ENCODE measurements around the gene BLM. TPM values are rescaled to one million over a fixed set of nuclear protein-coding genes. Genes with fewer than 3 reads are reported as not detected.
"Not testable (repeated sequence)": the region's sequence is repeated elsewhere in the genome, so short reads cannot be mapped to it uniquely, and the experiment has no call there.

Gene BLM
- polyA plus RNA-seq, 3 donors, result 10.4 to 12.2 (median 11.5) TPM

DNA sequence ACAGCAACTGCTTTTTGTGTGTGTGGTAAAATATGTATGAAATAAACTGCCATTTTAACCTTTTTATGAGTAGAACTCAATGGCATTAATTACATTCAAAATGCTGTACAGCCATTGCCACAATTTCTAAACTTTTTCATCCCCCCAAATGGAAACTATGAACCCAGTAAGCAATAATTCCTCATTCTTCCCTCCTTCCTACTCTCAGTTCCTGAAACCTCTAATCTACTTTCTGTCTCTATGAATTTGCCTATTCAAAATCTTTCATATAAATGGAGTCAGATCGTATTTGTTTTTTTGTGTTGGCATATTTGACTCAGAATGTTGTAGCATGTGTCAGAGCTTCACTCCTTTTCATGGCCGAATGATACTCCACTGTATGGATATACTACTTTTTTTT is 5.3 kb upstream of the BLM start:
- DNase-seq (ENCODE audit: extremely low read depth in 1 of 11, low read depth in 9 of 11, low spot score in 4 of 11), result no peak

DNA sequence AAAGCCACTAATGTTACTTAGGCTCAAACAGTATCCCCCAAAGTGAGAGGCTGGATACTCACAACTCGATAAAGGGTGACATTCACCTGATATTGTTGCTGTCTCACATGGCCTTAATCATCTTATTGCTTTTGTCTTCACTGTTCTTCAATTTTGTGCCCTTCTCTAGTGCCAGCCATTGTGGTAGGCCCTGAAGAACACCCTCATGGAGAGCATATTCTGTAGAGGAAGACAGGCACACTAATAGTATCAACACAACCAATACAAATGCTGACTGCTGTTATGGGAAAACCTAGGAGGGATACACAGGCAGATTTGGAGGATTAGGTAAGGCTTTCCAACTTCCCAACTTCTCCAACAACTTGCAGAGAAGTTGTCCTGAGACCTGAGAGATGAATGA is 4.1 kb upstream of the BLM start:
- no peak for DNase-seq (ENCODE audit: extremely low read depth in 1 of 11, low read depth in 9 of 11, low spot score in 4 of 11)

DNA sequence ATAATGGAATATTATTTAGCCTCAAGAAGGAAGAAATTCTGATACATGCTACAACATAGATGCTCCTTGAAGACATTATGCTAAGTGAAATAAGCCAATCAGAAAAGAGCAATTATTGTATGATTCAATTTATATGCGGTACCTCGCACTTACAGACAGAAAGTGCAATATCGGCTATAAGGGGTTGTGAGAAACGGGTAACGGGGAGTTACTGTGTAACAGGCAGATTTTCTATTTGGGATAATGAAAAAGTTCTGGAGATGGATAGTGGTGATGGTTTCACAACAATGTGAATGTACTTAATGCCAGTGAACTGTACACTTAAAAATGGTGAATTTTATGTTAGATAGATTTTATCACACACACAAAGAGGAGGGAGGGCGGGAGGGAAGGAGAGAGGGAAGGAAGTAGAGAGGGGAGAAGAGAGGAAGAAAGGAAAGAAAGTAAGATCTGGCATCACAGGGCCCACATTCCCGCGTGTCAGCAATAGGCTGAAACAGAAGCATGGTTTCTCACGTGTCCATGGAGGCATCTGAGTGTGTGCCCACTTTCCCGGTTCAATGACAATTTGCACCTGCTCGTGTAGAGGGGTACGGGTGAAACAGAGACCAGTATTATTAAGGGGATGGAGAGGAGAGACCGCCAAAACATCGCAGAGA is 700 bp upstream of the BLM start:
- peak in 4 of 11 donors; percentile 3 to 14 (median 5) for DNase-seq (ENCODE audit: extremely low read depth in 1 of 11, low read depth in 9 of 11, low spot score in 4 of 11)

DNA sequence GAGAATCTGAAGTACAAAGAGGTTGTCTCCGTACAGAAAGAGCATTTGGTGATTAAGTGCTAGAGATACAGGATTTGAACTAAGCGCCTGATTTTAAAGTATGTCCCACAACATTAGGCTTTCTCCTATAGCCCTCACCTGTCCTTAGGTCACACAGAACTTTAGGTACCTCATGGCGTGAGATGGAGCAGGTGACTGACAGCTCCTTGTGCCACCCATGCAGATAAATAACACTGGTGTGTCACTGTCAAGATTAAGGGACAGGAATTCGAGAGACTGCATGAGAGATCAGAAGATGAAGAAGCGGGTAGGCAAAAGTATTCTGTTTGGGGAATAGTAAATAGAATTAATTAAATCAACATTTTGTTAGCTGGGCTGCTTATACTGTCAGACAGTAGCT is 1.1 kb downstream of the BLM start:
- no peak for DNase-seq (ENCODE audit: extremely low read depth in 1 of 11, low read depth in 9 of 11, low spot score in 4 of 11)

- no peak for DNase-seq (ENCODE audit: extremely low read depth in 1 of 11, low read depth in 9 of 11, low spot score in 4 of 11)
These were observed 3.0 kb downstream of the BLM start for GRCh38 chr15:90720131-90720530.

- no peak for DNase-seq (ENCODE audit: extremely low read depth in 1 of 11, low read depth in 9 of 11, low spot score in 4 of 11)
These were observed 12.1 kb downstream of the BLM start for GRCh38 chr15:90729261-90729660.

- no peak for DNase-seq (ENCODE audit: extremely low read depth in 1 of 11, low read depth in 9 of 11, low spot score in 4 of 11)
These were observed 13.1 kb downstream of the BLM start for GRCh38 chr15:90730290-90730689.

DNA sequence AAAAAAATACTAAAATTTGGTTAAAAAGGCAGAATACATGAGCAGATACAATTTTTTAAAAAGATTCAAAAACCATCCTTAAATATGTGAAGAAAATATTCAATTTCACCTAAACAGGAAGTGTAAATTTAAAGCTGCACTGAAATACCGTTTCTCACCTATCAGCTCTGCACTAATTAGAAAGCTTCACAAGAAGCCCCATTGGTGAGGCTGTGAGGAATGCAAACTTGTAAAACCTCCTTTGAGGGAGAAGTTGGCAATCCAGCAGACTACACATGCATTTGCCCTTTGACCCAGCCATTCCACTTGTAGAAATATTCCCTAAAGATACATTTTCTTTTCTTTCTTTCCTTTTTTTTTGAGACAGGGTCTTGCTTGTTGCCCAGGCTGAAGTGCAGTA is 18.8 kb downstream of the BLM start:
- no peak for DNase-seq (ENCODE audit: extremely low read depth in 1 of 11, low read depth in 9 of 11, low spot score in 4 of 11)

DNA sequence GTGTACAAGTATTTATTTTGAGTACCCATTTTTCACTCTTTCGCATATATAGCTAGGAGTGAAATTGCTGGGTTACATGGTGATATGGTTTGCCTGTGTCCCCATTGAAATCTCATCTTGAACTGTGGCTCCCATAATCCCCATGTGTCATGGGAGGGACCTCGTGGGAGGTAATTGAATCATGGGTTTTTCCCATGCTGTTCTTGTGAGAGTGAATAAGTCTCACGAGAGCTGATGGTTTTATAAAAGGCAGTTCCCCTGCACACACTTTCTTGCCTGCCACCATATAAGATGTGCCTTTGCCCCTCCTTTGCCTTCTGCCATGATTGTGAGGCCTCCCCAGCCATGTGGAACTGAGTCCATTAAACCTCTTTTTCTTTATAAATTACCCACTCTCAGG is 23.4 kb downstream of the BLM start:
- not testable (repeated sequence) for DNase-seq (ENCODE audit: extremely low read depth in 1 of 11, low read depth in 9 of 11, low spot score in 4 of 11)

DNA sequence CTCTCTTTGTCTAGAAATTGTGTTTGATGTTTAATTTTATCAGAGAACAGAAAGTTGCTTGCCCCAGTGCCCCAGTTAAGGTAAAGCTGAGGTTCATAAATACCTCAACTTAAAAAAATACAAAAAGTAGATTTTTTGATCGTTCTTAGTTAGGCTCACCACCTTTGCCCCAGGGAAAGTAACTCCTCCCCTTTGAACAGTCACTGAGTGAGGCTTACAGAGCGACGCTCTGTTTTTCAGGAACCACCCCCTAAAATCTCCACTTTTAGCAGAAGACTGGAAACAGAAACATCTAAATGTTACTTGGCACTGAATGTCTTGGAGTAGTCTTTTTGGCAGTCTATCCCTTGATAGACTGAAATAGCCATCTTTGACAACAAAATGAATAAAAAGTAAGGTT is 24.9 kb downstream of the BLM start:
- no peak for DNase-seq (ENCODE audit: extremely low read depth in 1 of 11, low read depth in 9 of 11, low spot score in 4 of 11)

- DNase-seq (ENCODE audit: extremely low read depth in 1 of 11, low read depth in 9 of 11, low spot score in 4 of 11), result no peak
These were observed 26.3 kb downstream of the BLM start for GRCh38 chr15:90743407-90743806.

DNA sequence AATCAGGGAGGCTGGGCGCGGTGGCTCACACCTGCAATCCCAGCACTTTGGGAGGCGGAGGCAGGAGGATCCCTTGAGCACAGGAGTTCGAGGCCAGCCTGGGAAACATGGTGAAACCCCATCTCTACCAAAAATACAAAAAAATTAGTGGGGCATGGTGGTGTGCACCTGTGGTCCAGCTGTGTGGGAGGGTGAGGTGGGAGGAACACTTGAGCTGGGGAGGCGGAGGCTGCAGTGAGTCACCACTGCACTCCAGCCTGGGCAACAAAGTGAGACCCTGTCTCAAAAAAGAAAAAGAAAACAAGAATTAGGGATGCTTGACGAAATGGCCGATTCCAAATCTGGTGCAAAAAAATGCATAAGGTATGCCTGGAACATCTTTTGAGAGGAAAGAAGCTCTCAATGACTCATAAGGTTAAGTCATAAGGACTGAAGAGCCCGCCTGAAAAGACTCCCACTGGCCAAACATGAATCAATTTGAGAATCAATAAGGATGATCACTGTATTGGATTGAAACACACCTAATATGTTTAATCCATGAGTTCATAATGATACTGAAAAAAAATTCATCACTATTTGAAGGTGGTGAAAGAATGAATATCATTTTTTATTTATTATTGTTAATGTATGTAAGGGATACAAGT is 27.7 kb downstream of the BLM start:
- no peak for DNase-seq (ENCODE audit: extremely low read depth in 1 of 11, low read depth in 9 of 11, low spot score in 4 of 11)

- DNase-seq (ENCODE audit: extremely low read depth in 1 of 11, low read depth in 9 of 11, low spot score in 4 of 11), result no peak
These were observed 32.6 kb downstream of the BLM start for GRCh38 chr15:90749754-90750153.

DNA sequence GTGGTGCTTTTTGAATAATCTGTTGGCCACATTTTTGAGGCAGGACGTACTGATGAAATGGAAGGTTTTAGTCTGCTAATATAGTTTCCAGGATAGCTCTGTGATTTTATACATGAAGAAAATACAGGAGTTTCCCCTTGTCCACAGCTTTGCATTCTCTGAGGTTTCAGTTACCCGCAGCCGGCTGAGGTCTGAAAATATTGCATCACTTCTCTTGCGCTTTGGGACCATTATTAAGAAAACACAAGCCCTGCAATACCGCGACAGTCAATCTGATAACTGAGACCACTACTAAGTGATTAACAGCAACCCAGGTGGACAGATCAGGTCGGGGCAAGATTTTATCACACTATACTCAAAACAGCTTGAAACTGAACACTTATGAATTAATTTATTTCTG is 33.0 kb downstream of the BLM start:
- DNase-seq (ENCODE audit: extremely low read depth in 1 of 11, low read depth in 9 of 11, low spot score in 4 of 11), result no peak

DNA sequence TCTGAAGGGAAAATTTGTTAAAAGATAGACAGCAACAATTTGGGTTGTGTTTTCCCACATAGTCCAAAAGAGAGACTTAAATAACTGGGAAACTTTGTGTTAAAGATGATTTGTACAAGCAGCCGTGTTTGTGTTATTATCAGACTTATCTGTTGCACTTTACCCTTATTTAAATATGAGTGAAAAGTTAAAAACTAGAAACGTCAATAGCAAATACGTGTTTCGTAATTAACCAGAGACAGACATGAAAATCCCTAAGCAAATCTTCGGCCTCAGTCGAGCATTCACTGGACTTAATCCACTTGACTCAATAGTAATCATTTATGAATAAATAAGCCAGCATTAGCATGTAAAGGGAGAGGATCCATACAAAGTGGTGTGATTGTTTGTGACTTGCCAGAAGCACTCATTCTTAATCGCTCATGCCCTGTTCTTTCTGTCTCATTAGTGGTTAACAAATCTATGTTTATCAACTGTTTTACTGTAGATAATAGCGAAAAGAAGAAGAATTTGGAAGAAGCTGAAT is 34.2 kb downstream of the BLM start:
- no peak for DNase-seq (ENCODE audit: extremely low read depth in 1 of 11, low read depth in 9 of 11, low spot score in 4 of 11)

GRCh38 chr15:90756916-90757315 is 39.8 kb downstream of the BLM start:
- DNase-seq (ENCODE audit: extremely low read depth in 1 of 11, low read depth in 9 of 11, low spot score in 4 of 11), result no peak

DNA sequence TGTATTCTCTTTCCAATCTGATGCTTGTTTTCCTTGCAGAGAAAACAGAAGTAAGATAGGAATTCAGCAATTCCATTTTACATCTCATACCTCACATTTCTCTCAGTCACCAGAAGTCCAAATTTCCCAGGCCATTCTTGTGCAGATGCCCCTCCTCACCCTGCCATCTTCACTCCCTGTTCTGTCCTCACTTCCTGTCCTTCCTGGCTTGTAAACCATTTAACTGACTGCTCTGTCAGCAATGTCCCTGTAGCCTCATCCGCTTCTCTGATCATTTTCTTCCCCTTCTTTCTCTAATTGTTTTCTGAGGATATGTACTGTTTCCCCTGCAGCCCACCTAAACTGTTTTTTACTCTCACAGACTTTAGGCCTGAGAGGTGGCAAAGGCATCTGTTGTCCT is 40.3 kb downstream of the BLM start:
- no peak for DNase-seq (ENCODE audit: extremely low read depth in 1 of 11, low read depth in 9 of 11, low spot score in 4 of 11)

GRCh38 chr15:90760661-90761232 is 43.6 kb downstream of the BLM start:
- no peak for DNase-seq (ENCODE audit: extremely low read depth in 1 of 11, low read depth in 9 of 11, low spot score in 4 of 11)

- DNase-seq (ENCODE audit: extremely low read depth in 1 of 11, low read depth in 9 of 11, low spot score in 4 of 11), result no peak
These were observed 44.5 kb downstream of the BLM start for GRCh38 chr15:90761629-90762028.

DNA sequence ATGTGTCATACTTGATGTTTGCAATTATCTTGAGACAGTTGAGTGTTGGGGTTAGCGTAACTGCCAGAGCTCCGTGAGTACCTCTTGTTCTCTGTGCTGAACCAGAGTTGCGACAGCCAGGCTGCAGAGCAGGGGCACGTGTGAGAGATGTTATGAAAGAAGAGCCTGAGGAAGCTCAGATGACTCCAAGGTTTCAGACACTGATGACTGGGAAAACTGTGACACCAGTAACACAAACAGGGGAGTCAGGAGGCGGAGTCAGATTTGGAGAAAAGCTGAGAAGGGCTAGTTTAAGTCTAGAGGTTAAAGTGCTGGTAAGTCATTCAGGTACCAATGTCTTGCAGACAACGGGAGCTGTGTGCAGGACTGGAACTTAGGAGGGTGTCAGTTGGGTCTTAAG is 45.0 kb downstream of the BLM start:
- DNase-seq (ENCODE audit: extremely low read depth in 1 of 11, low read depth in 9 of 11, low spot score in 4 of 11), result no peak
